Fibroblast of lung (primary cell): Measurements from ENCODE around the gene DDX42. TPM values are rescaled to one million over a fixed set of nuclear protein-coding genes. Genes with fewer than 3 reads are reported as not detected.

Experiments used
- DNase-seq, 2 donors: peaks; one replicate each; pipeline versions ENCODE4 v3.0.0 to v3.0.0-alpha.2; 2010; ENCODE audit warnings: low read depth in 2 of 2
- H2AFZ ChIP-seq: 2 replicates; pipeline ENCODE4 v1.5.1; 2012; ENCODE audit warnings: low read length, control low read depth, inconsistent platforms
- H3K27ac ChIP-seq: 2 replicates; pipeline ENCODE4 v1.5.1; 2011; ENCODE audit warnings: low read length, control low read depth; ENCODE audit not compliant: insufficient read depth
- H3K27me3 ChIP-seq: 2 replicates; pipeline ENCODE4 v1.5.1; 2011; ENCODE audit warnings: mild to moderate bottlenecking, low read length; ENCODE audit not compliant: control insufficient read depth, insufficient read depth
- H3K36me3 ChIP-seq: 2 replicates; pipeline ENCODE4 v1.5.1; 2011; ENCODE audit warnings: low read length; ENCODE audit not compliant: control insufficient read depth, insufficient read depth
- H3K4me1 ChIP-seq: 2 replicates; pipeline ENCODE4 v1.5.1; 2011; ENCODE audit warnings: low read length; ENCODE audit not compliant: control insufficient read depth, insufficient read depth; ENCODE audit errors: extremely low read depth
- H3K4me2 ChIP-seq: 2 replicates; pipeline ENCODE4 v1.5.1; 2011; ENCODE audit warnings: low read length, control low read depth; ENCODE audit not compliant: insufficient read depth; ENCODE audit errors: extremely low read depth
- H3K4me3 ChIP-seq, 4 experiments: fragments of 200-600 bp in 1 of 4; sonication (generic) in 1 of 4; replicated peaks in 1 of 4; 2 replicates each; pipeline ENCODE4 v1.5.1; 2011 to 2016; ENCODE audit warnings: low read length in 4 of 4, low read depth in 3 of 4, mild to moderate bottlenecking in 3 of 4, control low read depth in 2 of 4, inconsistent platforms in 1 of 4, mixed read lengths in 1 of 4; ENCODE audit not compliant: insufficient read depth in 1 of 4; ENCODE audit errors: control extremely low read depth in 1 of 4
- H3K79me2 ChIP-seq: 2 replicates; pipeline ENCODE4 v1.5.1; 2012; ENCODE audit warnings: mild to moderate bottlenecking, low read length, inconsistent platforms; ENCODE audit not compliant: control insufficient read depth, insufficient read depth
- H3K9ac ChIP-seq: 2 replicates; pipeline ENCODE4 v1.5.1; 2011; ENCODE audit warnings: mild to moderate bottlenecking, low read length, control low read depth; ENCODE audit not compliant: insufficient read depth
- H3K9me3 ChIP-seq: 2 replicates; pipeline ENCODE4 v1.5.1; 2012; ENCODE audit warnings: low read depth, low read length; ENCODE audit not compliant: control insufficient read depth, insufficient read depth
- H4K20me1 ChIP-seq: 2 replicates; pipeline ENCODE4 v1.5.1; 2011; ENCODE audit warnings: low read length; ENCODE audit not compliant: control insufficient read depth, insufficient read depth; ENCODE audit errors: extremely low read depth
- EZH2 ChIP-seq: IDR thresholded peaks from 2 replicates; pipeline ENCODE4 v1.5.1; 2012; ENCODE audit warnings: low read length, control low read depth, mild to moderate bottlenecking; ENCODE audit errors: missing control alignments
- polyA minus RNA-seq: library from RNA; depleted of rRNA, polyadenylated mRNA; stranded (reverse); fragments of >200 nt; gene quantifications from 2 replicates; pipeline ENCODE4 v1.2.3, GENCODE V29; 2011; ENCODE audit warnings: low replicate concordance
- polyA plus RNA-seq, 2 donors: library from polyadenylated mRNA; depleted of rRNA in 1 of 2; stranded (reverse) in 1 of 2; unstranded in 1 of 2; fragments of >200 nt; gene quantifications; 2 replicates each; pipeline ENCODE4 v1.2.1, GENCODE V29; 2011 to 2012; ENCODE audit warnings: missing spikeins in 1 of 2
- total RNA-seq: library from RNA; depleted of rRNA; stranded (reverse); fragments of >200 nt; gene quantifications from 2 replicates; pipeline ENCODE4 v1.2.1, GENCODE V29; 2014
- TF ChIP-seq, protein P1 (sequence below), 2 donors: IDR thresholded peaks in 1 of 2; conservative IDR thresholded peaks in 1 of 2; 1 replicate in 1 of 2; 2 replicates in 1 of 2; pipeline ENCODE4 v1.5.1; 2011 to 2012; ENCODE audit warnings: low read length in 2 of 2, control low read depth in 1 of 2, inconsistent platforms in 1 of 2, low read depth in 1 of 2, mild to moderate bottlenecking in 1 of 2

DDX42 gene, protein sequence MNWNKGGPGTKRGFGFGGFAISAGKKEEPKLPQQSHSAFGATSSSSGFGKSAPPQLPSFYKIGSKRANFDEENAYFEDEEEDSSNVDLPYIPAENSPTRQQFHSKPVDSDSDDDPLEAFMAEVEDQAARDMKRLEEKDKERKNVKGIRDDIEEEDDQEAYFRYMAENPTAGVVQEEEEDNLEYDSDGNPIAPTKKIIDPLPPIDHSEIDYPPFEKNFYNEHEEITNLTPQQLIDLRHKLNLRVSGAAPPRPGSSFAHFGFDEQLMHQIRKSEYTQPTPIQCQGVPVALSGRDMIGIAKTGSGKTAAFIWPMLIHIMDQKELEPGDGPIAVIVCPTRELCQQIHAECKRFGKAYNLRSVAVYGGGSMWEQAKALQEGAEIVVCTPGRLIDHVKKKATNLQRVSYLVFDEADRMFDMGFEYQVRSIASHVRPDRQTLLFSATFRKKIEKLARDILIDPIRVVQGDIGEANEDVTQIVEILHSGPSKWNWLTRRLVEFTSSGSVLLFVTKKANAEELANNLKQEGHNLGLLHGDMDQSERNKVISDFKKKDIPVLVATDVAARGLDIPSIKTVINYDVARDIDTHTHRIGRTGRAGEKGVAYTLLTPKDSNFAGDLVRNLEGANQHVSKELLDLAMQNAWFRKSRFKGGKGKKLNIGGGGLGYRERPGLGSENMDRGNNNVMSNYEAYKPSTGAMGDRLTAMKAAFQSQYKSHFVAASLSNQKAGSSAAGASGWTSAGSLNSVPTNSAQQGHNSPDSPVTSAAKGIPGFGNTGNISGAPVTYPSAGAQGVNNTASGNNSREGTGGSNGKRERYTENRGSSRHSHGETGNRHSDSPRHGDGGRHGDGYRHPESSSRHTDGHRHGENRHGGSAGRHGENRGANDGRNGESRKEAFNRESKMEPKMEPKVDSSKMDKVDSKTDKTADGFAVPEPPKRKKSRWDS
- 53.4 and 61.8 TPM in 2 replicates for total RNA-seq
- 67.0 and 81.5 TPM in 2 replicates for polyA plus RNA-seq
- 56.0 and 63.3 TPM in 2 replicates for polyA plus RNA-seq (2012)
- 15.6 and 63.3 TPM in 2 replicates for polyA minus RNA-seq

DNA sequence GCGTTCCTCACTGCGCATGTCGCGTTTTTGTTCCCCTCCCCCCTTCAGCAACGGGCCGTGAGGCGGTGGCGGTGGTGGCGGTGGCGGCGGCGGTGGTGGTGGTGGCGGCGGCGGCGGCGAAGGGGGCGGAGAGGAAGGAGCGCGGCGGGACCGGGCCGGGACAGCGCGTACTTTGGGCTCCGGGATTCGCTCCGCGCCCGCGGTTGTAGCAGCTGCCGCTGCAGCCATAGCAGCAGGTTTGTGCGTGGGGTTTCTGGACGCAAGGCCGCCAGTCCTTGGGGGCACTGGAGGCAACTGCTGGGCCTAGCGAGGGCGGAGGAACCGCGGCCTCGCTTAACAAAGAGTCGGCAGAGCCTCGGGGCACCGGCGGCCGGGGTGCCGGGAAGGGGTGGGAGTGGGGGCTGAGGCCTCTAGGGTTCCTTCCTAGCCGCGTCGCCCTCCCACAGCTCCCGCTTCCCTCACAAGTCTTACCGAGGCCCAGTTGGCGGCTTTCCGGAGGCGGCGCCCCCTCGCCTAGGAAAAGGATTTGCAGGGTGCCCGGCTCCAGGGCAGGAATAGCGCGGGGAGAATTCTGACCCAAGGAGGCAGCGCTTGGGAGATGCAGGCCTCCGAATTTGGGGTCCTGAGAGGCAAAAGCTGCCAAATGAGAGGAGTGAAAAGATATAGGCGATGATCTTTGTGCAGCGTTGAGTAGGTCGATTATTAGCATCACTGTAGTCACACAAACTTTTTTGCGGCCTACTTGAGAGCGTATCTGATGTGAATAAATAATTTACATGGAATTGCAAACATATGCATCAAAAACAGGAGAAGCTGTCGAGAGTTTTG, at the start of gene DDX42:
TSS of gene DDX42 (plus strand) at position 30 of the 828 bp plus-strand sequence. CDS start 12,880 bp downstream, outside the sequence.
- Histone ChIP-seq H4K20me1 (no peaks in the 10 kb centered on the region), H3K79me2 (peaks cover 90% of the 10 kb centered on the region), H3K9me3 (no peaks in the 10 kb centered on the region), H3K36me3 (peaks cover 4% of the 10 kb centered on the region), H3K27me3 (no peaks in the 10 kb centered on the region), H3K4me2 (peak within 1 kb of the TSS; percentile 99), H3K4me3 (peak within 1 kb of the TSS; percentile 89 to 100 (median 96)), H2AFZ (peak within 1 kb of the TSS; percentile 88), H3K9ac (peak within 1 kb of the TSS; percentile 97), H3K27ac (peak within 1 kb of the TSS; percentile 100), H3K4me1 (no peaks in the 10 kb centered on the region)
- DNase-seq = peak; percentile 63 to 68
- TF ChIP-seq, protein P1, sequence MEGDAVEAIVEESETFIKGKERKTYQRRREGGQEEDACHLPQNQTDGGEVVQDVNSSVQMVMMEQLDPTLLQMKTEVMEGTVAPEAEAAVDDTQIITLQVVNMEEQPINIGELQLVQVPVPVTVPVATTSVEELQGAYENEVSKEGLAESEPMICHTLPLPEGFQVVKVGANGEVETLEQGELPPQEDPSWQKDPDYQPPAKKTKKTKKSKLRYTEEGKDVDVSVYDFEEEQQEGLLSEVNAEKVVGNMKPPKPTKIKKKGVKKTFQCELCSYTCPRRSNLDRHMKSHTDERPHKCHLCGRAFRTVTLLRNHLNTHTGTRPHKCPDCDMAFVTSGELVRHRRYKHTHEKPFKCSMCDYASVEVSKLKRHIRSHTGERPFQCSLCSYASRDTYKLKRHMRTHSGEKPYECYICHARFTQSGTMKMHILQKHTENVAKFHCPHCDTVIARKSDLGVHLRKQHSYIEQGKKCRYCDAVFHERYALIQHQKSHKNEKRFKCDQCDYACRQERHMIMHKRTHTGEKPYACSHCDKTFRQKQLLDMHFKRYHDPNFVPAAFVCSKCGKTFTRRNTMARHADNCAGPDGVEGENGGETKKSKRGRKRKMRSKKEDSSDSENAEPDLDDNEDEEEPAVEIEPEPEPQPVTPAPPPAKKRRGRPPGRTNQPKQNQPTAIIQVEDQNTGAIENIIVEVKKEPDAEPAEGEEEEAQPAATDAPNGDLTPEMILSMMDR (conservative IDR thresholded peaks at IDR 0.05 in 1 of 2, IDR thresholded peaks at IDR 0.05 in 1 of 2; ENCODE audit: low read depth in 1 of 2, low read length in 2 of 2) = peak; percentile 3 to 10
- TF ChIP-seq EZH2 = no peak

DNA sequence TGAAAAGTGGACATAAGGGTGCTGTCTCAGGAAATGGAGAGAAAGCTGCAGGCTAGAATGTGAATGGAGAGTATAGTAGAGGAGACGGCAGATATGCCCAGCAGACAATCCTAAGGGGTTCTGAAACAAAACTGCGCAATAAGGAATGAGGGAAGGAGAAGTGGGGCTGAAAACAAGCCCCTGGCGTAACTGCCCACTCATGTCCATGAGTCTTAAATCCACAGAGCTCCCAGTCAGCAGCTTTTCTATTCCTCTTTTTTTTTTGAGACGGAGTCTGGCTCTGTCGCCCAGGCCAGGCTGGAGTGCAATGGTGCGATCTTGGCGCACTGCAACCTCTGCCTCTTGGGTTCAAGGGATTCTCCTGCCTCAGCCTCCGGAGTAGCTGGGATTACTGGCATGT, 38.3 kb upstream of the DDX42 start:
- no peak for DNase-seq
- Histone ChIP-seq H3K9me3 (no peaks in the 10 kb centered on the region), H3K36me3 (no peaks in the 10 kb centered on the region), H2AFZ (no peak overlapping the region), H4K20me1 (no peaks in the 10 kb centered on the region), H3K27ac (no peak overlapping the region), H3K4me2 (no peak overlapping the region), H3K4me1 (no peaks in the 10 kb centered on the region), H3K9ac (no peak overlapping the region), H3K4me3 (no peak overlapping the region), H3K27me3 (no peaks in the 10 kb centered on the region), H3K79me2 (peaks cover 10% of the 10 kb centered on the region)
- no peak for TF ChIP-seq EZH2
- TF ChIP-seq, protein P1 (conservative IDR thresholded peaks at IDR 0.05 in 1 of 2, IDR thresholded peaks at IDR 0.05 in 1 of 2; ENCODE audit: low read depth in 1 of 2, low read length in 2 of 2) = no peak
